HG03196 (cell line): ENCODE data around the gene SCAF4.
"Not testable (repeated sequence)": the region's sequence is repeated elsewhere in the genome, so short reads cannot be mapped to it uniquely, and the experiment has no call there.

Experiments used
- ATAC-seq: cut with Tn5 transposase; IDR thresholded peaks from one replicate; pipeline ENCODE4 v1.9.1; 2021; ENCODE audit not compliant: unreplicated experiment

Gene SCAF4

GRCh38 chr21:31654821-31655580 is 76.9 kb downstream of the SCAF4 start:
- ATAC-seq, result not testable (repeated sequence)

- ATAC-seq, result no peak
These were observed 77.6 kb downstream of the SCAF4 start for GRCh38 chr21:31654340-31654739.

GRCh38 chr21:31651491-31651890 is 80.4 kb downstream of the SCAF4 start:
- ATAC-seq, result not testable (repeated sequence)

- no peak for ATAC-seq
These were observed 81.0 kb downstream of the SCAF4 start for GRCh38 chr21:31650930-31651329.

GRCh38 chr21:31647650-31648049 is 84.3 kb downstream of the SCAF4 start:
- ATAC-seq, result no peak

GRCh38 chr21:31644643-31645042 is 87.3 kb downstream of the SCAF4 start:
- ATAC-seq, result no peak

GRCh38 chr21:31641416-31641922 is 90.4 kb downstream of the SCAF4 start:
- ATAC-seq, result no peak

- ATAC-seq, result no peak
These were observed 95.0 kb downstream of the SCAF4 start for GRCh38 chr21:31636874-31637273.

- ATAC-seq, result no peak
These were observed 96.9 kb downstream of the SCAF4 start for GRCh38 chr21:31634993-31635392.

GRCh38 chr21:31631881-31632280 is 100.0 kb downstream of the SCAF4 start:
- not testable (repeated sequence) for ATAC-seq

GRCh38 chr21:31629972-31630711 is 101.8 kb downstream of the SCAF4 start:
- no peak for ATAC-seq

GRCh38 chr21:31624961-31625491 is 106.9 kb downstream of the SCAF4 start:
- ATAC-seq, result no peak

- no peak for ATAC-seq
These were observed 107.7 kb downstream of the SCAF4 start for GRCh38 chr21:31624181-31624580.

- ATAC-seq, result no peak
These were observed 108.3 kb downstream of the SCAF4 start for GRCh38 chr21:31623664-31624063.

GRCh38 chr21:31622397-31622796 is 109.5 kb downstream of the SCAF4 start:
- no peak for ATAC-seq
